Sigmoid colon (tissue), 4 donors: ENCODE results near the gene GPATCH1.

Experiments
- CTCF ChIP-seq, 4 experiments: fragments of 450-650 bp in 3 of 4; fragments of 200-600 bp in 1 of 4; IDR thresholded peaks; one replicate each; pipeline ENCODE4 v1.5.1; 2016 to 2019; ENCODE audit warnings: antibody characterized with exemption in 4 of 4, mild to moderate bottlenecking in 3 of 4, moderate library complexity in 2 of 4
- EP300 ChIP-seq, 4 donors: sonication (generic); formaldehyde crosslinking; IDR thresholded peaks; one replicate each; pipeline ENCODE4 v1.6.1; 2017; ENCODE audit warnings: antibody characterized with exemption in 4 of 4
- POLR2A ChIP-seq, 2 donors: fragments of 450-650 bp; IDR thresholded peaks; one replicate each; pipeline ENCODE4 v1.6.1; 2016; ENCODE audit warnings: antibody characterized with exemption in 2 of 2, mild to moderate bottlenecking in 2 of 2, moderate library complexity in 2 of 2
- POLR2AphosphoS5 ChIP-seq, 4 donors: sonication (generic); formaldehyde crosslinking; IDR thresholded peaks; one replicate each; pipeline ENCODE4 v1.6.1; 2017; ENCODE audit warnings: antibody characterized with exemption in 4 of 4

- no peak for TF ChIP-seq POLR2A (IDR thresholded peaks at IDR 0.05)
- no peak for TF ChIP-seq CTCF (IDR thresholded peaks at IDR 0.05)
- no peak for TF ChIP-seq POLR2AphosphoS5 (IDR thresholded peaks at IDR 0.05)
- TF ChIP-seq EP300 (IDR thresholded peaks at IDR 0.05) = no peak
Observed at GRCh38 chr19:33146209-33146608, 65.2 kb downstream of the GPATCH1 start.
